BE2C (cell line): ENCODE measurements around the gene UBQLN2. TPM values are rescaled to one million over a fixed set of nuclear protein-coding genes. Genes with fewer than 3 reads are reported as not detected.
"Not testable (repeated sequence)": the region's sequence is repeated elsewhere in the genome, so short reads cannot be mapped to it uniquely, and the experiment has no call there.

Source experiments
- DNase-seq: peaks from one replicate; pipeline ENCODE4 v3.0.0-alpha.2; 2020
- H3K27me3 ChIP-seq: fragments of 250-450 bp; sonication (Bioruptor Pico); 2 replicates; pipeline ENCODE4 v1.5.1; 2020; ENCODE audit warnings: mild to moderate bottlenecking
- H3K36me3 ChIP-seq: fragments of 250-450 bp; sonication (Bioruptor Pico); 2 replicates; pipeline ENCODE4 v1.5.1; 2020; ENCODE audit warnings: mild to moderate bottlenecking
- H3K4me1 ChIP-seq: fragments of 250-450 bp; sonication (Bioruptor Pico); 2 replicates; pipeline ENCODE4 v1.5.1; 2020
- H3K4me3 ChIP-seq: 2 replicates; pipeline ENCODE4 v1.5.1; 2011; ENCODE audit warnings: low read depth, low read length
- H3K9me3 ChIP-seq: fragments of 250-450 bp; sonication (Bioruptor Pico); 2 replicates; pipeline ENCODE4 v1.5.1; 2020
- CTCF ChIP-seq: IDR thresholded peaks from 2 replicates; pipeline ENCODE4 v1.5.1; 2012; ENCODE audit warnings: mild to moderate bottlenecking, low read depth, low read length
- polyA plus RNA-seq: library from polyadenylated mRNA; unstranded; fragments of >200 nt; gene quantifications from one replicate; pipeline ENCODE4 v1.2.1, GENCODE V29; 2012; ENCODE audit warnings: low read depth, missing spikeins; ENCODE audit not compliant: insufficient read length, insufficient read depth

The UBQLN2 gene
- 67.4 TPM for polyA plus RNA-seq

GRCh38 chrX:56563231-56564161 is at the start of gene UBQLN2:
TSS of gene UBQLN2 (plus strand) at chrX:56563627. CDS start at chrX:56563874, 247 bp downstream.
- Histone ChIP-seq H3K9me3 (no peaks in the 10 kb centered on the region), H3K27me3 (no peaks in the 10 kb centered on the region), H3K4me1 (no peaks in the 10 kb centered on the region), H3K36me3 (no peaks in the 10 kb centered on the region; the same call in none of the 2 replicates), H3K4me3 (peak within 1 kb of the TSS; percentile 88)
- DNase-seq = peak; percentile 83
- peak; percentile 45 for TF ChIP-seq CTCF

GRCh38 chrX:56519642-56520041 is 43.8 kb upstream of the UBQLN2 start:
- Histone ChIP-seq H3K4me3 (no peak overlapping the region), H3K27me3 (no peaks in the 10 kb centered on the region), H3K36me3 (no peaks in the 10 kb centered on the region), H3K9me3 (no peaks in the 10 kb centered on the region), H3K4me1 (no peaks in the 10 kb centered on the region)
- no peak for TF ChIP-seq CTCF
- no peak for DNase-seq

GRCh38 chrX:56529482-56530007 is 33.9 kb upstream of the UBQLN2 start:
- not testable (repeated sequence) for DNase-seq, H3K9me3 ChIP-seq, H3K27me3 ChIP-seq, H3K4me1 ChIP-seq, H3K36me3 ChIP-seq, H3K4me3 ChIP-seq

GRCh38 chrX:56530011-56530410 is 33.4 kb upstream of the UBQLN2 start:
- H3K27me3 ChIP-seq = no peaks in the 10 kb centered on the region
- TF ChIP-seq CTCF = no peak
- H3K9me3 ChIP-seq = no peaks in the 10 kb centered on the region

GRCh38 chrX:56550667-56551066 is 12.8 kb upstream of the UBQLN2 start:
- H3K4me3 ChIP-seq = no peak overlapping the region
- no peak for DNase-seq
- no peaks in the 10 kb centered on the region for H3K27me3 ChIP-seq
- no peak for TF ChIP-seq CTCF
- no peaks in the 10 kb centered on the region for H3K4me1 ChIP-seq
- H3K9me3 ChIP-seq = no peaks in the 10 kb centered on the region
- no peaks in the 10 kb centered on the region for H3K36me3 ChIP-seq

More at GRCh38 chrX:56530011-56530410, 33.4 kb upstream of the UBQLN2 start:
- H3K36me3 ChIP-seq = no peaks in the 10 kb centered on the region
- no peak for DNase-seq
- no peaks in the 10 kb centered on the region for H3K4me1 ChIP-seq
- no peak overlapping the region for H3K4me3 ChIP-seq

GRCh38 chrX:56554870-56555269 is 8.6 kb upstream of the UBQLN2 start:
- H3K4me3 ChIP-seq = no peak overlapping the region

More at GRCh38 chrX:56554870-56555269, 8.6 kb upstream of the UBQLN2 start:
- no peak for DNase-seq
- TF ChIP-seq CTCF = no peak
- no peaks in the 10 kb centered on the region for H3K36me3 ChIP-seq
- H3K9me3 ChIP-seq = no peaks in the 10 kb centered on the region
- no peaks in the 10 kb centered on the region for H3K4me1 ChIP-seq
- no peaks in the 10 kb centered on the region for H3K27me3 ChIP-seq
